Transverse colon (tissue), 3 donors: ENCODE data around the gene FKBP6.

ENCODE experiments used
- CTCF ChIP-seq, 5 experiments: fragments of 200-600 bp in 3 of 5; fragments of 450-650 bp in 2 of 5; sonication (generic) in 3 of 5; IDR thresholded peaks; 1 replicate in 2 of 5; 2 replicates in 3 of 5; pipeline ENCODE4 v1.5.1; 2016 to 2017; ENCODE audit warnings: antibody characterized with exemption in 5 of 5, inconsistent platforms in 3 of 5, mild to moderate bottlenecking in 2 of 5, moderate library complexity in 1 of 5
- POLR2A ChIP-seq: fragments of 450-650 bp; IDR thresholded peaks from one replicate; pipeline ENCODE4 v1.6.1; 2016; ENCODE audit warnings: antibody characterized with exemption, mild to moderate bottlenecking, moderate library complexity

GRCh38 chr7:73312831-73313520 is 15.0 kb upstream of the FKBP6 start:
- TF ChIP-seq CTCF (IDR thresholded peaks at IDR 0.05) (no peak), POLR2A (no peak)
